Measurements from ENCODE around the gene TTL. TPM values are rescaled to one million over a fixed set of nuclear protein-coding genes. Genes with fewer than 3 reads are reported as not detected.
A peak's percentile ranks its signal among the peaks of the same experiment; 100 is the strongest.

The TTL gene
- total and polyA plus RNA-seq, 2 of the 13 experiments (the other 11 are each of a cell fraction or from before 2014, with no cell fraction given), result 19.0 to 59.8 TPM

DNA sequence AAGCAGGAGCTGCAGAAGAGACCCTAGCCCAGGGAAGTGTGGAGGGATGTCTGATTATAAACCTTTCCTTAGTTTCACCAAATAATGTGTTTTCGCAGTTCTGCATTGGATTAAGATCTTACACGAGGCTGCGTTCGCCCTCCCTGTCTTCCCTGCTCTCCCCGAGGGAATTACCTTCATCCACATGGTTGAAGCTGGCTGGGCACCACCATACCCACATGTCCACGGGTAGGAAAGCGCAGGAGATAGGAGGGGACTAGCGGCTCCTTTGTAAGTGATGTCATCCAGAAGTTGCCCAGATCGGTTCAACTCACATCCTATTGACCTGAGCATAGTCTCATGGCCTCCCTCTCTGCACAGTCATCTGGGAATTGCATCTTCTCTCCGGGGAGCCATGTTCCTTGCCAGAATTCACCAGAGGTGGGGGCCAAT is 1.1 kb downstream of the TTL start (continued):
- TF ChIP-seq, protein P1, sequence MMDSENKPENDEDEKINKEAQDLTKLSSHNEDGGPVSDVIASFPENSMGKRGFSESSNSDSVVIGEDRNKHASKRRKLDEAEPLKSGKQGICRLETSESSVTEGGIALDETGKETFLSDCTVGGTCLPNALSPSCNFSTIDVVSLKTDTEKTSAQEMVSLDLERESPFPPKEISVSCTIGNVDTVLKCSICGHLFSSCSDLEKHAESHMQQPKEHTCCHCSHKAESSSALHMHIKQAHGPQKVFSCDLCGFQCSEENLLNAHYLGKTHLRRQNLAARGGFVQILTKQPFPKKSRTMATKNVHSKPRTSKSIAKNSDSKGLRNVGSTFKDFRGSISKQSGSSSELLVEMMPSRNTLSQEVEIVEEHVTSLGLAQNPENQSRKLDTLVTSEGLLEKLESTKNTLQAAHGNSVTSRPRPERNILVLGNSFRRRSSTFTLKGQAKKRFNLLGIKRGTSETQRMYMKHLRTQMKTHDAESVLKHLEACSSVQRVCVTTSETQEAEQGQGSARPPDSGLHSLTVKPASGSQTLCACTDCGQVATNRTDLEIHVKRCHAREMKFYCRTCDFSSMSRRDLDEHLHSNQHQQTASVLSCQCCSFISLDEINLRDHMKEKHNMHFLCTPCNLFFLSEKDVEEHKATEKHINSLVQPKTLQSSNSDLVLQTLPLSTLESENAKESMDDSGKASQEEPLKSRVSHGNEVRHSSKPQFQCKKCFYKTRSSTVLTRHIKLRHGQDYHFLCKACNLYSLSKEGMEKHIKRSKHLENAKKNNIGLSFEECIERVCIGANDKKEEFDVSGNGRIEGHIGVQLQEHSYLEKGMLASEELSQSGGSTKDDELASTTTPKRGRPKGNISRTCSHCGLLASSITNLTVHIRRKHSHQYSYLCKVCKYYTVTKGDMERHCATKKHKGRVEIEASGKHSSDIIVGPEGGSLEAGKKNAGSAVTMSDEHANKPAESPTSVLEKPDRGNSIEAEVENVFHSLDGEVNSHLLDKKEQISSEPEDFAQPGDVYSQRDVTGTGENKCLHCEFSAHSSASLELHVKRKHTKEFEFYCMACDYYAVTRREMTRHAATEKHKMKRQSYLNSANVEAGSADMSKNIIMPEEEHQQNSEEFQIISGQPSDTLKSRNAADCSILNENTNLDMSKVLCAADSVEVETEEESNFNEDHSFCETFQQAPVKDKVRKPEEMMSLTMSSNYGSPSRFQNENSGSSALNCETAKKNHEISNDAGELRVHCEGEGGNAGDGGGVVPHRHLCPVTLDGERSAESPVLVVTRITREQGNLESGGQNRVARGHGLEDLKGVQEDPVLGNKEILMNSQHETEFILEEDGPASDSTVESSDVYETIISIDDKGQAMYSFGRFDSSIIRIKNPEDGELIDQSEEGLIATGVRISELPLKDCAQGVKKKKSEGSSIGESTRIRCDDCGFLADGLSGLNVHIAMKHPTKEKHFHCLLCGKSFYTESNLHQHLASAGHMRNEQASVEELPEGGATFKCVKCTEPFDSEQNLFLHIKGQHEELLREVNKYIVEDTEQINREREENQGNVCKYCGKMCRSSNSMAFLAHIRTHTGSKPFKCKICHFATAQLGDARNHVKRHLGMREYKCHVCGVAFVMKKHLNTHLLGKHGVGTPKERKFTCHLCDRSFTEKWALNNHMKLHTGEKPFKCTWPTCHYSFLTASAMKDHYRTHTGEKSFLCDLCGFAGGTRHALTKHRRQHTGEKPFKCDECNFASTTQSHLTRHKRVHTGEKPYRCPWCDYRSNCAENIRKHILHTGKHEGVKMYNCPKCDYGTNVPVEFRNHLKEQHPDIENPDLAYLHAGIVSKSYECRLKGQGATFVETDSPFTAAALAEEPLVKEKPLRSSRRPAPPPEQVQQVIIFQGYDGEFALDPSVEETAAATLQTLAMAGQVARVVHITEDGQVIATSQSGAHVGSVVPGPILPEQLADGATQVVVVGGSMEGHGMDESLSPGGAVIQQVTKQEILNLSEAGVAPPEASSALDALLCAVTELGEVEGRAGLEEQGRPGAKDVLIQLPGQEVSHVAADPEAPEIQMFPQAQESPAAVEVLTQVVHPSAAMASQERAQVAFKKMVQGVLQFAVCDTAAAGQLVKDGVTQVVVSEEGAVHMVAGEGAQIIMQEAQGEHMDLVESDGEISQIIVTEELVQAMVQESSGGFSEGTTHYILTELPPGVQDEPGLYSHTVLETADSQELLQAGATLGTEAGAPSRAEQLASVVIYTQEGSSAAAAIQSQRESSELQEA (CRISPR knock-in tag; IDR thresholded peaks at IDR 0.05; ENCODE audit: not compliant biosample characterization), result no peak
- TF ChIP-seq RNF2 (conservative IDR thresholded peaks at IDR 0.05; ENCODE audit: low read depth) (0 out of 2 replicates have a peak, but pooled peaks have one; percentile 21), ZNF44 (CRISPR knock-in tag; IDR thresholded peaks at IDR 0.05) (no peak), AHR (CRISPR knock-in tag; IDR thresholded peaks at IDR 0.05) (no peak), ZNF274 (CRISPR knock-in tag; IDR thresholded peaks at IDR 0.05) (0 out of 2 replicates have a peak, but pooled peaks have one; percentile 10), RFXANK (CRISPR knock-in tag; IDR thresholded peaks at IDR 0.05) (no peak), NCOR1 (IDR thresholded peaks at IDR 0.05; ENCODE audit: borderline replicate concordance, low read length) (no peak), ZNF350 (CRISPR knock-in tag; IDR thresholded peaks at IDR 0.05; ENCODE audit: borderline replicate concordance, low read depth) (peak; percentile 40; the same call in 1 of the 2 replicates), ZNF766 (CRISPR knock-in tag; IDR thresholded peaks at IDR 0.05; ENCODE audit: borderline replicate concordance) (0 out of 2 replicates have a peak, but pooled peaks have one; percentile 13), NFYB (CRISPR knock-in tag; IDR thresholded peaks at IDR 0.05) (no peak), ZBTB3 (CRISPR knock-in tag; IDR thresholded peaks at IDR 0.05; ENCODE audit: borderline replicate concordance, low read depth) (no peak), ZKSCAN5 (CRISPR knock-in tag; IDR thresholded peaks at IDR 0.05) (no peak), ZMYM2 (CRISPR knock-in tag; IDR thresholded peaks at IDR 0.05) (no peak), ZNF790 (CRISPR knock-in tag; IDR thresholded peaks at IDR 0.05; ENCODE audit: borderline replicate concordance) (no peak), ZNF7 (CRISPR knock-in tag; IDR thresholded peaks at IDR 0.05) (0 out of 2 replicates have a peak, but pooled peaks have one; percentile 21)
- TF ChIP-seq, protein P2, sequence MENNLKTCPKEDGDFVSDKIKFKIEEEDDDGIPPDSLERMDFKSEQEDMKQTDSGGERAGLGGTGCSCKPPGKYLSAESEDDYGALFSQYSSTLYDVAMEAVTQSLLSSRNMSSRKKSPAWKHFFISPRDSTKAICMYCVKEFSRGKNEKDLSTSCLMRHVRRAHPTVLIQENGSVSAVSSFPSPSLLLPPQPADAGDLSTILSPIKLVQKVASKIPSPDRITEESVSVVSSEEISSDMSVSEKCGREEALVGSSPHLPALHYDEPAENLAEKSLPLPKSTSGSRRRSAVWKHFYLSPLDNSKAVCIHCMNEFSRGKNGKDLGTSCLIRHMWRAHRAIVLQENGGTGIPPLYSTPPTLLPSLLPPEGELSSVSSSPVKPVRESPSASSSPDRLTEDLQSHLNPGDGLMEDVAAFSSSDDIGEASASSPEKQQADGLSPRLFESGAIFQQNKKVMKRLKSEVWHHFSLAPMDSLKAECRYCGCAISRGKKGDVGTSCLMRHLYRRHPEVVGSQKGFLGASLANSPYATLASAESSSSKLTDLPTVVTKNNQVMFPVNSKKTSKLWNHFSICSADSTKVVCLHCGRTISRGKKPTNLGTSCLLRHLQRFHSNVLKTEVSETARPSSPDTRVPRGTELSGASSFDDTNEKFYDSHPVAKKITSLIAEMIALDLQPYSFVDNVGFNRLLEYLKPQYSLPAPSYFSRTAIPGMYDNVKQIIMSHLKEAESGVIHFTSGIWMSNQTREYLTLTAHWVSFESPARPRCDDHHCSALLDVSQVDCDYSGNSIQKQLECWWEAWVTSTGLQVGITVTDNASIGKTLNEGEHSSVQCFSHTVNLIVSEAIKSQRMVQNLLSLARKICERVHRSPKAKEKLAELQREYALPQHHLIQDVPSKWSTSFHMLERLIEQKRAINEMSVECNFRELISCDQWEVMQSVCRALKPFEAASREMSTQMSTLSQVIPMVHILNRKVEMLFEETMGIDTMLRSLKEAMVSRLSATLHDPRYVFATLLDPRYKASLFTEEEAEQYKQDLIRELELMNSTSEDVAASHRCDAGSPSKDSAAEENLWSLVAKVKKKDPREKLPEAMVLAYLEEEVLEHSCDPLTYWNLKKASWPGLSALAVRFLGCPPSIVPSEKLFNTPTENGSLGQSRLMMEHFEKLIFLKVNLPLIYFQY (CRISPR knock-in tag; IDR thresholded peaks at IDR 0.05; ENCODE audit: borderline replicate concordance), result 0 out of 2 replicates have a peak, but pooled peaks have one; percentile 13
- TF ChIP-seq, protein P3, sequence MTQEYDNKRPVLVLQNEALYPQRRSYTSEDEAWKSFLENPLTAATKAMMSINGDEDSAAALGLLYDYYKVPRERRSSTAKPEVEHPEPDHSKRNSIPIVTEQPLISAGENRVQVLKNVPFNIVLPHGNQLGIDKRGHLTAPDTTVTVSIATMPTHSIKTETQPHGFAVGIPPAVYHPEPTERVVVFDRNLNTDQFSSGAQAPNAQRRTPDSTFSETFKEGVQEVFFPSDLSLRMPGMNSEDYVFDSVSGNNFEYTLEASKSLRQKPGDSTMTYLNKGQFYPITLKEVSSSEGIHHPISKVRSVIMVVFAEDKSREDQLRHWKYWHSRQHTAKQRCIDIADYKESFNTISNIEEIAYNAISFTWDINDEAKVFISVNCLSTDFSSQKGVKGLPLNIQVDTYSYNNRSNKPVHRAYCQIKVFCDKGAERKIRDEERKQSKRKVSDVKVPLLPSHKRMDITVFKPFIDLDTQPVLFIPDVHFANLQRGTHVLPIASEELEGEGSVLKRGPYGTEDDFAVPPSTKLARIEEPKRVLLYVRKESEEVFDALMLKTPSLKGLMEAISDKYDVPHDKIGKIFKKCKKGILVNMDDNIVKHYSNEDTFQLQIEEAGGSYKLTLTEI (CRISPR knock-in tag; conservative IDR thresholded peaks at IDR 0.05), result no peak
